ENCODE results near the gene SLAIN1.

SLAIN1 gene

GRCh38 chr13:77733674-77734073 is 36.2 kb downstream of the SLAIN1 start:
- Histone ChIP-seq H3K4me3 (ENCODE audit: low read length) (no peak overlapping the region), H3K9me3 (replicated peaks; ENCODE audit: low read length) (no peaks in the 10 kb centered on the region), H3K9ac (ENCODE audit: low read depth, low read length) (no peak overlapping the region), H3K4me2 (ENCODE audit: low read length) (no peak overlapping the region), H3K4me1 (ENCODE audit: control insufficient read depth, insufficient read depth, low read length) (no peaks in the 10 kb centered on the region), H3K27me3 (ENCODE audit: control insufficient read depth, insufficient read depth, low read length) (no peaks in the 10 kb centered on the region), H3K36me3 (ENCODE audit: insufficient read depth, low read length) (no peaks in the 10 kb centered on the region)

GRCh38 chr13:77737583-77738200 is 40.2 kb downstream of the SLAIN1 start:
- Histone ChIP-seq H3K4me2 (ENCODE audit: low read length) (no peak overlapping the region), H3K9me3 (replicated peaks; ENCODE audit: low read length) (no peaks in the 10 kb centered on the region), H3K9ac (ENCODE audit: low read depth, low read length) (no peak overlapping the region), H3K4me1 (ENCODE audit: control insufficient read depth, insufficient read depth, low read length) (no peaks in the 10 kb centered on the region), H3K36me3 (ENCODE audit: insufficient read depth, low read length) (no peaks in the 10 kb centered on the region), H3K27me3 (ENCODE audit: control insufficient read depth, insufficient read depth, low read length) (no peaks in the 10 kb centered on the region), H3K4me3 (ENCODE audit: low read length) (no peak overlapping the region)

- Histone ChIP-seq H3K4me2 (ENCODE audit: low read length) (no peak overlapping the region), H3K36me3 (ENCODE audit: insufficient read depth, low read length) (no peaks in the 10 kb centered on the region), H3K4me1 (ENCODE audit: control insufficient read depth, insufficient read depth, low read length) (no peaks in the 10 kb centered on the region), H3K9me3 (replicated peaks; ENCODE audit: low read length) (no peaks in the 10 kb centered on the region), H3K4me3 (ENCODE audit: low read length) (no peak overlapping the region), H3K27me3 (ENCODE audit: control insufficient read depth, insufficient read depth, low read length) (no peaks in the 10 kb centered on the region), H3K9ac (ENCODE audit: low read depth, low read length) (no peak overlapping the region)
Observed at GRCh38 chr13:77740097-77740735, 42.7 kb downstream of the SLAIN1 start.

- H3K4me3 ChIP-seq (ENCODE audit: low read length): no peak overlapping the region
- no peaks in the 10 kb centered on the region for H3K36me3 ChIP-seq (ENCODE audit: insufficient read depth, low read length)
- no peaks in the 10 kb centered on the region for H3K9me3 ChIP-seq (replicated peaks; ENCODE audit: low read length)
- no peaks in the 10 kb centered on the region for H3K27me3 ChIP-seq (ENCODE audit: control insufficient read depth, insufficient read depth, low read length)
- no peak overlapping the region for H3K9ac ChIP-seq (ENCODE audit: low read depth, low read length)
- no peaks in the 10 kb centered on the region for H3K4me1 ChIP-seq (ENCODE audit: control insufficient read depth, insufficient read depth, low read length)
- H3K4me2 ChIP-seq (ENCODE audit: low read length): no peak overlapping the region
Observed at GRCh38 chr13:77740931-77741596, 43.6 kb downstream of the SLAIN1 start.

- no peaks in the 10 kb centered on the region for H3K9me3 ChIP-seq (replicated peaks; ENCODE audit: low read length)
- no peaks in the 10 kb centered on the region for H3K4me1 ChIP-seq (ENCODE audit: control insufficient read depth, insufficient read depth, low read length)
- no peak overlapping the region for H3K4me3 ChIP-seq (ENCODE audit: low read length)
- no peak overlapping the region for H3K4me2 ChIP-seq (ENCODE audit: low read length)
- no peaks in the 10 kb centered on the region for H3K27me3 ChIP-seq (ENCODE audit: control insufficient read depth, insufficient read depth, low read length)
- H3K9ac ChIP-seq (ENCODE audit: low read depth, low read length): no peak overlapping the region
- H3K36me3 ChIP-seq (ENCODE audit: insufficient read depth, low read length): no peaks in the 10 kb centered on the region
Observed at GRCh38 chr13:77741597-77741972, 44.1 kb downstream of the SLAIN1 start.

GRCh38 chr13:77742801-77743200 is 45.3 kb downstream of the SLAIN1 start:
- no peaks in the 10 kb centered on the region for H3K36me3 ChIP-seq (ENCODE audit: insufficient read depth, low read length)
- no peak overlapping the region for H3K9ac ChIP-seq (ENCODE audit: low read depth, low read length)
- H3K4me3 ChIP-seq (ENCODE audit: low read length): no peak overlapping the region
- no peaks in the 10 kb centered on the region for H3K4me1 ChIP-seq (ENCODE audit: control insufficient read depth, insufficient read depth, low read length)
- no peak overlapping the region for H3K4me2 ChIP-seq (ENCODE audit: low read length)
- no peaks in the 10 kb centered on the region for H3K27me3 ChIP-seq (ENCODE audit: control insufficient read depth, insufficient read depth, low read length)
- no peaks in the 10 kb centered on the region for H3K9me3 ChIP-seq (replicated peaks; ENCODE audit: low read length)

GRCh38 chr13:77745784-77746183 is 48.3 kb downstream of the SLAIN1 start:
- Histone ChIP-seq H3K36me3 (ENCODE audit: insufficient read depth, low read length) (no peaks in the 10 kb centered on the region), H3K4me1 (ENCODE audit: control insufficient read depth, insufficient read depth, low read length) (no peaks in the 10 kb centered on the region)

GRCh38 chr13:77749344-77749880 is 51.9 kb downstream of the SLAIN1 start:
- Histone ChIP-seq H3K27me3 (ENCODE audit: control insufficient read depth, insufficient read depth, low read length) (no peaks in the 10 kb centered on the region), H3K36me3 (ENCODE audit: insufficient read depth, low read length) (no peaks in the 10 kb centered on the region), H3K4me2 (ENCODE audit: low read length) (no peak overlapping the region), H3K9me3 (replicated peaks; ENCODE audit: low read length) (no peaks in the 10 kb centered on the region), H3K4me3 (ENCODE audit: low read length) (no peak overlapping the region), H3K4me1 (ENCODE audit: control insufficient read depth, insufficient read depth, low read length) (no peaks in the 10 kb centered on the region), H3K9ac (ENCODE audit: low read depth, low read length) (no peak overlapping the region)

More at GRCh38 chr13:77745784-77746183, 48.3 kb downstream of the SLAIN1 start:
- Histone ChIP-seq H3K27me3 (ENCODE audit: control insufficient read depth, insufficient read depth, low read length) (no peaks in the 10 kb centered on the region), H3K9ac (ENCODE audit: low read depth, low read length) (no peak overlapping the region), H3K9me3 (replicated peaks; ENCODE audit: low read length) (no peaks in the 10 kb centered on the region), H3K4me3 (ENCODE audit: low read length) (no peak overlapping the region), H3K4me2 (ENCODE audit: low read length) (no peak overlapping the region)

GRCh38 chr13:77751513-77752456 is 54.3 kb downstream of the SLAIN1 start:
- Histone ChIP-seq H3K27me3 (ENCODE audit: control insufficient read depth, insufficient read depth, low read length) (no peaks in the 10 kb centered on the region), H3K9me3 (replicated peaks; ENCODE audit: low read length) (no peaks in the 10 kb centered on the region), H3K4me2 (ENCODE audit: low read length) (no peak overlapping the region), H3K36me3 (ENCODE audit: insufficient read depth, low read length) (no peaks in the 10 kb centered on the region), H3K4me3 (ENCODE audit: low read length) (no peak overlapping the region), H3K4me1 (ENCODE audit: control insufficient read depth, insufficient read depth, low read length) (no peaks in the 10 kb centered on the region), H3K9ac (ENCODE audit: low read depth, low read length) (no peak overlapping the region)

- H3K9me3 ChIP-seq (replicated peaks; ENCODE audit: low read length): no peaks in the 10 kb centered on the region
- H3K36me3 ChIP-seq (ENCODE audit: insufficient read depth, low read length): no peaks in the 10 kb centered on the region
Observed at GRCh38 chr13:77752512-77753069, 55.1 kb downstream of the SLAIN1 start.

GRCh38 chr13:77760893-77761292 is 63.4 kb downstream of the SLAIN1 start:
- H3K9ac ChIP-seq (ENCODE audit: low read depth, low read length): no peak overlapping the region
- no peak overlapping the region for H3K4me3 ChIP-seq (ENCODE audit: low read length)
- no peak overlapping the region for H3K4me2 ChIP-seq (ENCODE audit: low read length)
- no peaks in the 10 kb centered on the region for H3K9me3 ChIP-seq (replicated peaks; ENCODE audit: low read length)
- H3K4me1 ChIP-seq (ENCODE audit: control insufficient read depth, insufficient read depth, low read length): no peaks in the 10 kb centered on the region
- H3K27me3 ChIP-seq (ENCODE audit: control insufficient read depth, insufficient read depth, low read length): no peaks in the 10 kb centered on the region
- H3K36me3 ChIP-seq (ENCODE audit: insufficient read depth, low read length): no peaks in the 10 kb centered on the region

More at GRCh38 chr13:77752512-77753069, 55.1 kb downstream of the SLAIN1 start:
- no peaks in the 10 kb centered on the region for H3K4me1 ChIP-seq (ENCODE audit: control insufficient read depth, insufficient read depth, low read length)
- no peak overlapping the region for H3K4me2 ChIP-seq (ENCODE audit: low read length)
- no peak overlapping the region for H3K4me3 ChIP-seq (ENCODE audit: low read length)
- H3K27me3 ChIP-seq (ENCODE audit: control insufficient read depth, insufficient read depth, low read length): no peaks in the 10 kb centered on the region
- no peak overlapping the region for H3K9ac ChIP-seq (ENCODE audit: low read depth, low read length)

Data from skeletal muscle satellite cell (primary cell).